Right lobe of liver (tissue), 4 donors: ENCODE measurements around the gene FOXM1.

Source experiments
- POLR2A ChIP-seq: fragments of 450-650 bp; IDR thresholded peaks from one replicate; pipeline ENCODE4 v1.6.1; 2017; ENCODE audit warnings: antibody characterized with exemption, mild to moderate bottlenecking
- TF ChIP-seq, protein P1 (sequence below), 4 donors: fragments of 200-600 bp in 3 of 4; fragments of 450-650 bp in 1 of 4; IDR thresholded peaks; one replicate each; pipeline versions ENCODE4 v1.5.1 to v1.8.0; 2016 to 2022; ENCODE audit warnings: antibody characterized with exemption in 4 of 4, mild to moderate bottlenecking in 2 of 4
- donor health status: DM: no; HTN: no; CAD: no.
- donor health status: DM: no; HTN: no; CAD: no.
- donor health status: DM: no; HTN: yes; CAD: no.

DNA sequence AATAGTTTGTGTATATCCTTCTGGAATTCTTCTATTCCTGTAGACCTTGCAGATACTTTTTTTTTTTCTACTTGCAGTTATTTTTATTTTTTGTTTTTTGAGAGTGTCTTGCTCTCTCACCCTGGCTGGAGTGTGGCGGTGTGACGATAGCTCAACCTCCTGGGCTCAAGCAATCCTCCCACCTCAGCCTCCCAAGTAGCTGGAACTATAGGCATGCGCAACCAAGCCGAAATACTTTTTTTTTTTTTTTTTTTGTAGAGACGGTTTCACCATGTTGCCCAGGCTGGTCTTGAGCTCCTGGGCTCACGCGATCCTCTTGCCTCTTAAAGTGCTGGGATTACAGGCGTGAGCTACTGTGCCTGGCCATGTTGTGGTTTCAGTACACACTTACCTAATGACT is 23.7 kb upstream of the FOXM1 start:
- TF ChIP-seq, protein P1, sequence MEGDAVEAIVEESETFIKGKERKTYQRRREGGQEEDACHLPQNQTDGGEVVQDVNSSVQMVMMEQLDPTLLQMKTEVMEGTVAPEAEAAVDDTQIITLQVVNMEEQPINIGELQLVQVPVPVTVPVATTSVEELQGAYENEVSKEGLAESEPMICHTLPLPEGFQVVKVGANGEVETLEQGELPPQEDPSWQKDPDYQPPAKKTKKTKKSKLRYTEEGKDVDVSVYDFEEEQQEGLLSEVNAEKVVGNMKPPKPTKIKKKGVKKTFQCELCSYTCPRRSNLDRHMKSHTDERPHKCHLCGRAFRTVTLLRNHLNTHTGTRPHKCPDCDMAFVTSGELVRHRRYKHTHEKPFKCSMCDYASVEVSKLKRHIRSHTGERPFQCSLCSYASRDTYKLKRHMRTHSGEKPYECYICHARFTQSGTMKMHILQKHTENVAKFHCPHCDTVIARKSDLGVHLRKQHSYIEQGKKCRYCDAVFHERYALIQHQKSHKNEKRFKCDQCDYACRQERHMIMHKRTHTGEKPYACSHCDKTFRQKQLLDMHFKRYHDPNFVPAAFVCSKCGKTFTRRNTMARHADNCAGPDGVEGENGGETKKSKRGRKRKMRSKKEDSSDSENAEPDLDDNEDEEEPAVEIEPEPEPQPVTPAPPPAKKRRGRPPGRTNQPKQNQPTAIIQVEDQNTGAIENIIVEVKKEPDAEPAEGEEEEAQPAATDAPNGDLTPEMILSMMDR (IDR thresholded peaks at IDR 0.05), result no peak
- TF ChIP-seq POLR2A, result no peak
